Fibroblast of lung (primary cell): Measurements from ENCODE around the gene OSBPL6.

Experiments
- CTCF ChIP-seq, 2 donors: IDR thresholded peaks in 1 of 2; conservative IDR thresholded peaks in 1 of 2; 1 replicate in 1 of 2; 2 replicates in 1 of 2; pipeline ENCODE4 v1.5.1; 2011 to 2012; ENCODE audit warnings: low read length in 2 of 2, control low read depth in 1 of 2, inconsistent platforms in 1 of 2, low read depth in 1 of 2, mild to moderate bottlenecking in 1 of 2
- EZH2 ChIP-seq: IDR thresholded peaks from 2 replicates; pipeline ENCODE4 v1.5.1; 2012; ENCODE audit warnings: low read length, control low read depth, mild to moderate bottlenecking; ENCODE audit errors: missing control alignments

- TF ChIP-seq CTCF (conservative IDR thresholded peaks at IDR 0.05 in 1 of 2, IDR thresholded peaks at IDR 0.05 in 1 of 2; ENCODE audit: low read depth in 1 of 2, low read length in 2 of 2) (no peak), EZH2 (no peak)
Measured at GRCh38 chr2:178391701-178392100, 197.4 kb downstream of the OSBPL6 start.
